PC-3 (cell line): ENCODE measurements around the gene HERC3. TPM values are rescaled to one million over a fixed set of nuclear protein-coding genes. Genes with fewer than 3 reads are reported as not detected.

Source experiments
- ATAC-seq: fragments of 200-7000 bp; cut with Tn5 transposase; 2 replicates; pipeline ENCODE4 v1.9.1; 2020; ENCODE audit warnings: mild to moderate bottlenecking, moderate library complexity
- BruUV-seq: library from RNA; stranded (reverse); fragments of 400-500 nt; replicated peaks from 2 replicates; lab custom pipeline; 2021; lab: Mats Ljungman, UMichigan
- CTCF ChIA-PET: fragments of 300-600 bp; sonication (Branson Sonifier 250); formaldehyde crosslinking; loops from one replicate; lab custom pipeline; 2022; ENCODE audit warnings: antibody characterized with exemption; lab: Charles Lee
- POLR2A ChIA-PET: fragments of 300-600 bp; sonication (Branson Sonifier 250); formaldehyde crosslinking; loops from one replicate; lab custom pipeline; 2022; ENCODE audit warnings: antibody characterized with exemption; ENCODE audit not compliant: unreplicated experiment; lab: Charles Lee
- DNase-seq: peaks from one replicate; pipeline ENCODE4 v3.0.0-alpha.2; 2015
- H2AFZ ChIP-seq: fragments of 300-600 bp; sonication (generic); 2 replicates; pipeline ENCODE4 v1.6.0; 2016; ENCODE audit warnings: antibody characterized with exemption, low read length
- H3F3A ChIP-seq: fragments of 300-600 bp; sonication (generic); one replicate; pipeline ENCODE4 v1.6.0; 2017; ENCODE audit warnings: antibody characterized with exemption, low read length, control low read depth, mild to moderate bottlenecking; ENCODE audit not compliant: unreplicated experiment
- H3K27ac ChIP-seq: fragments of 300-600 bp; sonication (generic); 2 replicates; pipeline ENCODE4 v1.5.1; 2016; ENCODE audit warnings: mild to moderate bottlenecking, low read length
- H3K27me3 ChIP-seq: fragments of 300-600 bp; sonication (generic); 2 replicates; pipeline ENCODE4 v1.6.1; 2016; ENCODE audit warnings: low read length, mixed read lengths
- H3K36me3 ChIP-seq: fragments of 300-600 bp; sonication (generic); 2 replicates; pipeline ENCODE4 v1.6.1; 2016; ENCODE audit warnings: low read depth, mixed run types, low read length, mixed read lengths
- H3K4me1 ChIP-seq: fragments of 300-600 bp; sonication (generic); 2 replicates; pipeline ENCODE4 v1.5.1; 2016; ENCODE audit warnings: low read length; ENCODE audit not compliant: insufficient read depth
- H3K4me2 ChIP-seq: fragments of 300-600 bp; sonication (generic); 2 replicates; pipeline ENCODE4 v1.6.0; 2016; ENCODE audit warnings: low read length
- H3K4me3 ChIP-seq: fragments of 300-600 bp; sonication (generic); 2 replicates; pipeline ENCODE4 v1.5.1; 2016; ENCODE audit warnings: mild to moderate bottlenecking, low read length, mixed read lengths
- H3K79me2 ChIP-seq: fragments of 300-600 bp; sonication (generic); 2 replicates; pipeline ENCODE4 v1.6.1; 2017; ENCODE audit warnings: low read length, mixed read lengths
- H3K9ac ChIP-seq: fragments of 300-600 bp; sonication (generic); 2 replicates; pipeline ENCODE4 v1.6.0; 2016; ENCODE audit warnings: mild to moderate bottlenecking, low read length
- H3K9me2 ChIP-seq: fragments of 300-600 bp; sonication (generic); replicated peaks from 2 replicates; pipeline ENCODE4 v1.6.1; 2016; ENCODE audit warnings: mixed run types, low read length, mixed read lengths
- H3K9me3 ChIP-seq: fragments of 300-600 bp; sonication (generic); 2 replicates; pipeline ENCODE4 v1.6.1; 2016; ENCODE audit warnings: low read length, mixed read lengths
- H4K20me1 ChIP-seq: fragments of 300-600 bp; sonication (generic); 2 replicates; pipeline ENCODE4 v1.6.1; 2016; ENCODE audit warnings: low read length, mixed read lengths
- EZH2 ChIP-seq: fragments of 300-600 bp; sonication (generic); IDR thresholded peaks from one replicate; pipeline ENCODE4 v1.6.1; 2017; ENCODE audit warnings: antibody characterized with exemption, mild to moderate bottlenecking, low read length; ENCODE audit not compliant: unreplicated experiment
- EZH2phosphoT487 ChIP-seq: fragments of 300-600 bp; sonication (generic); IDR thresholded peaks from 2 replicates; pipeline ENCODE4 v1.6.1; 2018; ENCODE audit warnings: mild to moderate bottlenecking, antibody characterized with exemption, low read length, borderline replicate concordance
- intact Hi-C: fragments of 100-400 bp; cut with micrococcal nuclease; formaldehyde crosslinking; loops from 2 replicates; pipeline ENCODE4 v1.9.0; 2023
- total RNA-seq: library from RNA; depleted of rRNA; stranded (reverse); fragments of >200 nt; gene quantifications from 2 replicates; pipeline ENCODE4 v1.2.3, GENCODE V29; 2014
- TF ChIP-seq, protein P1 (sequence below): fragments of 300-600 bp; sonication (generic); conservative IDR thresholded peaks from 2 replicates; pipeline ENCODE4 v1.5.1; 2017; ENCODE audit warnings: antibody characterized with exemption, low read depth, mild to moderate bottlenecking, low read length

HERC3 gene
- total RNA-seq, 1 experiment from 2014 or later: 5.2 TPM

DNA sequence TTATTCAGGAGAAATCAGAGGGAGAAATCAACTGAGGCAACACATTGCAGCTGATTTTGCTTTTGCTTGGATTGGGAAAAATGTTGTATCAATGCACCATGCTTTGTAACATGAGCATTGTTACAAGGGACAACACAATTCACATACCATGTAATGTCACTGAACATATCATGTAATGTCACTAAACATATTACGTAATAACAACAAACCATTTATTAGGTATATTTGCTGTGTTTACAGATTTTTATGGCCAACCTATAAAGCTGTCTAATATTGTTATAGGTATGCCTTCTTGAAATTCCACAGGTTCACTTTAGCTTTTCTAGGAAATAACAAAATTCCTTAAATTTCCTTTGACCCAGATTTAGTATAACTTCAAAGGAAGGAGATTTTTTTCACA is 5.0 kb upstream of the HERC3 start:
- ChIA-PET CTCF (no interaction called here), POLR2A (interaction anchor here (0.7 kb wide), 1 partner anchor 25 kb away, joined by 4 read pairs; no protein-coding TSS in a partner anchor)
- Histone ChIP-seq H3K9me2 (no peaks in the 10 kb centered on the region), H3K4me2 (no peak overlapping the region), H3F3A (no peaks in the 10 kb centered on the region), H2AFZ (no peak overlapping the region), H4K20me1 (no peaks in the 10 kb centered on the region), H3K9ac (no peak overlapping the region), H3K36me3 (no peaks in the 10 kb centered on the region), H3K27ac (no peak overlapping the region), H3K4me3 (no peak overlapping the region), H3K9me3 (no peaks in the 10 kb centered on the region), H3K79me2 (no peaks in the 10 kb centered on the region), H3K27me3 (no peaks in the 10 kb centered on the region), H3K4me1 (peaks cover 11% of the 10 kb centered on the region)
- intact Hi-C loops: no loop called here
- DNase-seq (no peak), ATAC-seq (no peak)
- no TSS peak for BruUV-seq
- TF ChIP-seq EZH2phosphoT487 (no peak), EZH2 (no peak)
- TF ChIP-seq, protein P1, sequence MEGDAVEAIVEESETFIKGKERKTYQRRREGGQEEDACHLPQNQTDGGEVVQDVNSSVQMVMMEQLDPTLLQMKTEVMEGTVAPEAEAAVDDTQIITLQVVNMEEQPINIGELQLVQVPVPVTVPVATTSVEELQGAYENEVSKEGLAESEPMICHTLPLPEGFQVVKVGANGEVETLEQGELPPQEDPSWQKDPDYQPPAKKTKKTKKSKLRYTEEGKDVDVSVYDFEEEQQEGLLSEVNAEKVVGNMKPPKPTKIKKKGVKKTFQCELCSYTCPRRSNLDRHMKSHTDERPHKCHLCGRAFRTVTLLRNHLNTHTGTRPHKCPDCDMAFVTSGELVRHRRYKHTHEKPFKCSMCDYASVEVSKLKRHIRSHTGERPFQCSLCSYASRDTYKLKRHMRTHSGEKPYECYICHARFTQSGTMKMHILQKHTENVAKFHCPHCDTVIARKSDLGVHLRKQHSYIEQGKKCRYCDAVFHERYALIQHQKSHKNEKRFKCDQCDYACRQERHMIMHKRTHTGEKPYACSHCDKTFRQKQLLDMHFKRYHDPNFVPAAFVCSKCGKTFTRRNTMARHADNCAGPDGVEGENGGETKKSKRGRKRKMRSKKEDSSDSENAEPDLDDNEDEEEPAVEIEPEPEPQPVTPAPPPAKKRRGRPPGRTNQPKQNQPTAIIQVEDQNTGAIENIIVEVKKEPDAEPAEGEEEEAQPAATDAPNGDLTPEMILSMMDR: no peak

DNA sequence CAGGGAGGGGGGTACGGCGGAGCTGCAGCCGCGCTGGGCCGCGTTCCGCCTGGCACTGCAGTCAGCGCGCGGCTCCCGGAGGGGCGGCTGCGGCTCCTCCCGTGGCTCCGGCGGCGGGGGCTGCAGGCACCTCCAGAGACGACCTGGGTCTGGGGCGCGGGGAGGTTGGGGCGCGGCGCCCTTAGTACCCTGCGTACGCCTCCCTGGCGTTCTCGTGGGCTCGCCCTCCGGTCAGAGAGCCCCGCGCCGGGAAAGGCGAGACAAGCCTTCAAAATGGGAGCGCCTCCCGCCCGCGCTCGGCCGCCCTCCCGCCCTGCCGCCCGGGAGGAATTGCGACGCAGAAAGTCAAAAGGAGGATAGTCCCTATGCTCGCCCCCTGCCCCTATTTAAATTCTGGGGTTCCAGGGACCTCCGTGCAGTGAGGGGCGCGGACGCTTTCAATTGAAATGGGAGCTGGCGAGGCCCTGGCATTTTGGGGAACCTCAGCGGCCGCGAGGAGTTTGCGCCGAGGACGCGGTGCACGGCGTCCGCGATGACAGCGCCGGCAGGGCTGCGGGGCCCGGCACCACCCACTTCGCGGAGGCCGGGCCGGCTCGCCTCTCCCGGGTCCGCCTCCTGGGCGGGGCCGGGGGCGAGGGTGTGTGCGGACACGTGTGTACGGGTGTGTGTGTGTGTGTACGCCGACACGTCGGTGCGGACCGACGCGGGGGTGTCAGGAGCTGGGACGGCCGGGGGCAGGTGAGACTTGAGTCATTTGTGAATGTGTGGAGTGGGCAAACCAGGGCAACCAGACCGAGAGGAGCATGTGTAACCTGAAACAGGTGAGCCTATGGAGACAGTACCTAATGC is 544 bp downstream of the HERC3 start:
- Histone ChIP-seq H3K27ac (no peak overlapping the region), H4K20me1 (no peaks in the 10 kb centered on the region), H3K4me1 (peaks cover 7% of the 10 kb centered on the region), H3K4me2 (peak overlapping the region; percentile 84), H3F3A (no peaks in the 10 kb centered on the region), H3K27me3 (no peaks in the 10 kb centered on the region), H3K9me2 (no peaks in the 10 kb centered on the region), H3K79me2 (no peaks in the 10 kb centered on the region), H3K9ac (peak overlapping the region; percentile 69), H2AFZ (peak overlapping the region; percentile 85), H3K4me3 (peak overlapping the region; percentile 71), H3K9me3 (no peaks in the 10 kb centered on the region), H3K36me3 (no peaks in the 10 kb centered on the region)
- ChIA-PET CTCF (interaction anchor here (1.3 kb wide), 1 partner anchor 66 kb away, joined by 6 read pairs; no protein-coding TSS in a partner anchor), POLR2A (interaction anchor here (0.8 to 1.0 kb wide), 2 partner anchors 30 to 66 kb away, joined by 3 read pairs; no protein-coding TSS in a partner anchor)
- TF ChIP-seq EZH2: no peak
- no peak for TF ChIP-seq EZH2phosphoT487
- TF ChIP-seq, protein P1: no peak
- ATAC-seq (peak; percentile 79), DNase-seq (peak; percentile 83)
- intact Hi-C loops: loop anchor here (1.0 to 2.0 kb wide), 2 partner anchors 54 to 66 kb away; no protein-coding TSS in a partner anchor
- BruUV-seq: no TSS peak
